DND-41 (cell line): ENCODE data around the gene GPR151.

Source experiments
- ATAC-seq: fragments of 200-7000 bp; cut with Tn5 transposase; 3 replicates; pipeline ENCODE4 v1.9.1; 2021; ENCODE audit warnings: low read depth; ENCODE audit not compliant: insufficient read depth
- DNase-seq: peaks from one replicate; pipeline ENCODE4 v3.0.0-alpha.2; 2020
- H2AFZ ChIP-seq: 2 replicates; pipeline ENCODE4 v1.6.0; 2012; ENCODE audit warnings: low read depth, low read length
- H3K27ac ChIP-seq: 2 replicates; pipeline ENCODE4 v1.5.1; 2012; ENCODE audit warnings: low read length, inconsistent platforms
- H3K27me3 ChIP-seq: fragments of 200-600 bp; sonication (generic); 2 replicates; pipeline ENCODE4 v1.6.0; 2012; ENCODE audit warnings: low read length, mild to moderate bottlenecking, inconsistent platforms; ENCODE audit not compliant: insufficient read depth, poor library complexity
- H3K36me3 ChIP-seq: 2 replicates; pipeline ENCODE4 v1.5.1; 2012; ENCODE audit warnings: low read length, inconsistent platforms; ENCODE audit not compliant: insufficient read depth
- H3K4me1 ChIP-seq: 2 replicates; pipeline ENCODE4 v1.5.1; 2012; ENCODE audit warnings: mild to moderate bottlenecking, low read length; ENCODE audit not compliant: insufficient read depth
- H3K4me2 ChIP-seq: 2 replicates; pipeline ENCODE4 v1.6.0; 2012; ENCODE audit warnings: mild to moderate bottlenecking, moderate library complexity, low read length, inconsistent platforms; ENCODE audit not compliant: insufficient read depth
- H3K4me3 ChIP-seq, 2 experiments: fragments of 200-600 bp in 1 of 2; shearing (Covaris generic) in 1 of 2; 2 replicates each; pipeline ENCODE4 v1.5.1; 2012 to 2016; ENCODE audit warnings: inconsistent platforms in 2 of 2, low read length in 2 of 2, mild to moderate bottlenecking in 2 of 2, low read depth in 1 of 2, moderate library complexity in 1 of 2
- H3K79me2 ChIP-seq: 2 replicates; pipeline ENCODE4 v1.6.0; 2012; ENCODE audit warnings: low read length, inconsistent platforms; ENCODE audit not compliant: insufficient read depth
- H3K9ac ChIP-seq: 2 replicates; pipeline ENCODE4 v1.6.0; 2012; ENCODE audit warnings: low read depth, mild to moderate bottlenecking, inconsistent platforms, low read length, moderate library complexity
- H3K9me3 ChIP-seq: 2 replicates; pipeline ENCODE4 v1.5.1; 2012; ENCODE audit warnings: low read length, moderate library complexity, mild to moderate bottlenecking, inconsistent platforms; ENCODE audit not compliant: insufficient read depth, severe bottlenecking
- H4K20me1 ChIP-seq: 2 replicates; pipeline ENCODE4 v1.6.0; 2012; ENCODE audit warnings: low read length; ENCODE audit not compliant: insufficient read depth
- EZH2 ChIP-seq: IDR thresholded peaks from 3 replicates; pipeline ENCODE4 v1.6.1; 2012; ENCODE audit warnings: borderline replicate concordance, low read depth, mild to moderate bottlenecking, moderate library complexity, low read length, inconsistent platforms; ENCODE audit not compliant: severe bottlenecking
- TF ChIP-seq, protein P1 (sequence below): IDR thresholded peaks from 2 replicates; pipeline ENCODE4 v1.5.1; 2012; ENCODE audit warnings: borderline replicate concordance, low read length, moderate library complexity, mild to moderate bottlenecking; ENCODE audit not compliant: poor library complexity, severe bottlenecking; ENCODE audit errors: extremely low read depth

GPR151 gene

DNA sequence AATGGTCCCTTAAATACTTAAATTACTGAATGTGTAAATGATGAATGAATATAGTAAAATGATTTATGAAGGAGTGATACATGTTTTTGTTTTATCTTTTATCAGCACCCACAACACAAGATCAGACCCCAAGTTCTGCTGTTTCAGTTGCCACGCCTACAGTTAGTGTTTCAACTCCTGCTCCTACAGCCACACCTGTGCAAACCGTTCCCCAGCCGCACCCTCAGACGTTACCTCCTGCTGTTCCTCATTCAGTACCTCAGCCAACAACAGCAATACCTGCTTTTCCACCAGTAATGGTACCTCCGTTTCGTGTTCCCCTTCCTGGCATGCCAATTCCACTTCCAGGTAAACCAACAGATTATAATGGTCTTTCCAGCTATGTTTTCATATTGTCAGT is 52.5 kb downstream of the GPR151 start:
- no peak for ATAC-seq
- H3K27me3 ChIP-seq, result no peaks in the 10 kb centered on the region
- no peak overlapping the region for H3K27ac ChIP-seq
- H3K9ac ChIP-seq, result no peak overlapping the region
- H3K4me1 ChIP-seq, result no peaks in the 10 kb centered on the region
- no peak overlapping the region for H3K4me2 ChIP-seq
- TF ChIP-seq EZH2, result no peak
- TF ChIP-seq, protein P1, sequence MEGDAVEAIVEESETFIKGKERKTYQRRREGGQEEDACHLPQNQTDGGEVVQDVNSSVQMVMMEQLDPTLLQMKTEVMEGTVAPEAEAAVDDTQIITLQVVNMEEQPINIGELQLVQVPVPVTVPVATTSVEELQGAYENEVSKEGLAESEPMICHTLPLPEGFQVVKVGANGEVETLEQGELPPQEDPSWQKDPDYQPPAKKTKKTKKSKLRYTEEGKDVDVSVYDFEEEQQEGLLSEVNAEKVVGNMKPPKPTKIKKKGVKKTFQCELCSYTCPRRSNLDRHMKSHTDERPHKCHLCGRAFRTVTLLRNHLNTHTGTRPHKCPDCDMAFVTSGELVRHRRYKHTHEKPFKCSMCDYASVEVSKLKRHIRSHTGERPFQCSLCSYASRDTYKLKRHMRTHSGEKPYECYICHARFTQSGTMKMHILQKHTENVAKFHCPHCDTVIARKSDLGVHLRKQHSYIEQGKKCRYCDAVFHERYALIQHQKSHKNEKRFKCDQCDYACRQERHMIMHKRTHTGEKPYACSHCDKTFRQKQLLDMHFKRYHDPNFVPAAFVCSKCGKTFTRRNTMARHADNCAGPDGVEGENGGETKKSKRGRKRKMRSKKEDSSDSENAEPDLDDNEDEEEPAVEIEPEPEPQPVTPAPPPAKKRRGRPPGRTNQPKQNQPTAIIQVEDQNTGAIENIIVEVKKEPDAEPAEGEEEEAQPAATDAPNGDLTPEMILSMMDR, result no peak
- H3K4me3 ChIP-seq, result no peak overlapping the region
- peaks cover 94% of the 10 kb centered on the region for H3K79me2 ChIP-seq
- H2AFZ ChIP-seq, result no peak overlapping the region
- no peaks in the 10 kb centered on the region for H3K9me3 ChIP-seq
- DNase-seq, result no peak
- H3K36me3 ChIP-seq, result peaks cover 93% of the 10 kb centered on the region
- H4K20me1 ChIP-seq, result peaks cover 48% of the 10 kb centered on the region
